Esophagus squamous epithelium (tissue), 4 donors: ENCODE measurements around the gene ATRN.
"Not testable (repeated sequence)": the region's sequence is repeated elsewhere in the genome, so short reads cannot be mapped to it uniquely, and the experiment has no call there.

Experiments
- POLR2A ChIP-seq, 4 donors: fragments of 450-650 bp; IDR thresholded peaks; one replicate each; pipeline ENCODE4 v1.6.1; 2017; ENCODE audit warnings: antibody characterized with exemption in 4 of 4, mild to moderate bottlenecking in 4 of 4, moderate library complexity in 3 of 4
- TF ChIP-seq, protein P1 (sequence below), 6 experiments: fragments of 450-650 bp in 4 of 6; fragments of 200-600 bp in 2 of 6; sonication (generic) in 2 of 6; IDR thresholded peaks; one replicate each; pipeline ENCODE4 v1.5.1; 2016 to 2019; ENCODE audit warnings: antibody characterized with exemption in 6 of 6, mild to moderate bottlenecking in 4 of 6, moderate library complexity in 4 of 6

DNA sequence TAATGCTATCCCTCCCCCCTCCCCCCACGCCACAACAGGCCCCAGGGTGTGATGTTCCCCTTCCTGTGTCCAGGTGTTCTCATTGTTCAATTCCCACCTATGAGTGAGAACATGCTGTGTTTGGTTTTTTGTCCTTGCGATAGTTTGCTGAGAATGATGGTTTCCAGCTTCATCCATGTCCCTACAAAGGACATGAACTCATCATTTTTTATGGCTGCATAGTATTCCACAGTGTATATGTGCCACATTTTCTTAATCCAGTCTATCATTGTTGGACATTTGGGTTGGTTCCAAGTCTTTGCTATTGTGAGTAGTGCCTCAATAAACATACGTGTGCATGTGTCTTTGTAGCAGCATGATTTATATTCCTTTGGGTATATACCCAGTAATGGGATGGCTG, 41.4 kb downstream of the ATRN start:
- TF ChIP-seq, protein P1, sequence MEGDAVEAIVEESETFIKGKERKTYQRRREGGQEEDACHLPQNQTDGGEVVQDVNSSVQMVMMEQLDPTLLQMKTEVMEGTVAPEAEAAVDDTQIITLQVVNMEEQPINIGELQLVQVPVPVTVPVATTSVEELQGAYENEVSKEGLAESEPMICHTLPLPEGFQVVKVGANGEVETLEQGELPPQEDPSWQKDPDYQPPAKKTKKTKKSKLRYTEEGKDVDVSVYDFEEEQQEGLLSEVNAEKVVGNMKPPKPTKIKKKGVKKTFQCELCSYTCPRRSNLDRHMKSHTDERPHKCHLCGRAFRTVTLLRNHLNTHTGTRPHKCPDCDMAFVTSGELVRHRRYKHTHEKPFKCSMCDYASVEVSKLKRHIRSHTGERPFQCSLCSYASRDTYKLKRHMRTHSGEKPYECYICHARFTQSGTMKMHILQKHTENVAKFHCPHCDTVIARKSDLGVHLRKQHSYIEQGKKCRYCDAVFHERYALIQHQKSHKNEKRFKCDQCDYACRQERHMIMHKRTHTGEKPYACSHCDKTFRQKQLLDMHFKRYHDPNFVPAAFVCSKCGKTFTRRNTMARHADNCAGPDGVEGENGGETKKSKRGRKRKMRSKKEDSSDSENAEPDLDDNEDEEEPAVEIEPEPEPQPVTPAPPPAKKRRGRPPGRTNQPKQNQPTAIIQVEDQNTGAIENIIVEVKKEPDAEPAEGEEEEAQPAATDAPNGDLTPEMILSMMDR (IDR thresholded peaks at IDR 0.05): not testable (repeated sequence)
- TF ChIP-seq POLR2A (IDR thresholded peaks at IDR 0.05): not testable (repeated sequence)
